ENCODE data around the gene PEX7.

PEX7 gene

DNA sequence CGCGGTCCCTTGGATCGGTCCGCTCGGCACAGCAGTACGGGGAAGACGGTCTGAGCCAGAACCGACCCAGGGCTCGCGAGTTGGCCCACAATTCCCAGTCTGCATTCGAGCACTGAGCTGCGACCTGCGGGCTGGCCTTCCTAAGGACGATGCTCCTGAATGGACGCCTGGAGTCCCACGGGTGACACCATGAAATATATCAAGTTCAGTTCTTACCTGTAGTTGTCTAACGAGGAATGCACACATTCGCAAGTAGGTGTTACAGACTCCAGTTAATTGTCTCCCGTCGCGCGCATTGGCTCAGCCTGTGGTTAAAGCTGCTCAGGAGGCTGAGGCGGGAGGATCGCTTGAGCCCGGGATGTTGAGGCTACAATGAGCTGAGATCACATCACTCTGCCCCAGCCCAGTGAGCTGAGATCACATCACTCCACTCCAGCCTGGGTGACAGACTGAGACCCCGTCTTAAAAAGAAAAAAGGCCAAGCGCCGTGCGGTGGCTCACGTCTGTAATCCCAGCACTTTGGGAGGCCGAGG is 802 bp downstream of the PEX7 start:
- Histone ChIP-seq H3K18ac (ENCODE audit: low read length) (peak overlapping the region; percentile 94), H2BK120ac (ENCODE audit: low read depth, low read length) (no peak overlapping the region), H3K14ac (ENCODE audit: low read length) (peak overlapping the region; percentile 98), H4K8ac (ENCODE audit: low read depth, low read length) (peak overlapping the region; percentile 98), H2BK15ac (ENCODE audit: low read length) (no peak overlapping the region), H3K4me3 (ENCODE audit: low read length in 2 of 2) (peak overlapping the region; percentile 59 to 82), H3K4ac (ENCODE audit: low read length) (no peak overlapping the region), H3K23ac (ENCODE audit: low read depth, low read length, poor library complexity) (peak overlapping the region; percentile 99), H2AFZ (ENCODE audit: low read length) (peak overlapping the region; percentile 91), H3K36me3 (replicated peaks in 1 of 2; ENCODE audit: control insufficient read depth in 2 of 2, insufficient read depth in 2 of 2, low read length in 2 of 2) (peaks cover 2 to 32% of the 10 kb centered on the region in 2 donors), H2BK12ac (ENCODE audit: low read length) (no peak overlapping the region), H3K79me1 (ENCODE audit: low read depth, low read length) (peaks cover 4% of the 10 kb centered on the region), H4K91ac (ENCODE audit: low read depth, low read length, poor library complexity) (no peak overlapping the region), H3K27me3 (ENCODE audit: control insufficient read depth in 3 of 3, insufficient read depth in 3 of 3, low read depth in 1 of 3, low read length in 3 of 3) (peaks cover 0 to 10% (median 0%) of the 10 kb centered on the region in 3 experiments), H2BK5ac (ENCODE audit: low read length) (peak overlapping the region; percentile 53), H2AK5ac (ENCODE audit: low read depth, low read length) (peak overlapping the region; percentile 98), H3K9me3 (replicated peaks in 1 of 2; ENCODE audit: control insufficient read depth in 2 of 2, insufficient read depth in 1 of 2, low read depth in 1 of 2, low read length in 2 of 2) (peaks cover 0 to 1% of the 10 kb centered on the region in 2 donors), H3K9ac (ENCODE audit: low read depth, low read length, poor library complexity) (peak overlapping the region; percentile 95), H3K27ac (replicated peaks; ENCODE audit: low read length) (peak overlapping the region; percentile 27), H3K4me1 (ENCODE audit: control insufficient read depth in 2 of 2, insufficient read depth in 1 of 2, low read depth in 1 of 2, low read length in 2 of 2) (peaks cover 0 to 3% of the 10 kb centered on the region in 2 donors), H3K4me2 (ENCODE audit: insufficient read depth, low read length, poor library complexity, severe bottlenecking) (peak overlapping the region; percentile 67)
- DNase-seq (ENCODE audit: low spot score): no peak
- WGBS, 2 donors (ENCODE audit: extremely low coverage in 2 of 2, insufficient read length in 2 of 2, insufficient replicate concordance in 1 of 2): no CpG with 5 or more reads among the region's 31 CpGs

DNA sequence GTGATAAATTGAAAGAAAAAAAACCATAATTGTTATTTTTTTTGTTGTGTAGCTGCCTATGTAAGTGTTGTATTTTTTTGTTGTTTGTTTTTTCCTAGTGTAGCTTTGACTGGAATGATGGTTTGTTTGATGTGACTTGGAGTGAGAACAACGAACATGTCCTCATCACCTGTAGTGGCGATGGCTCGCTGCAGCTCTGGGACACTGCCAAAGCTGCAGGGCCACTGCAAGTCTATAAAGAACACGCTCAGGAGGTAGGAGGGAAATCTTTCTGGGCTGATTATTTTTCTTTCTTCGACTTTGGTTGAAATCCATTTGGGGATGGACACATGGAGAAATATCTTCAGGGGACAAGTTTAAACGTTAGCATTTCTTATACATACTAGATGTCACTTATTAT is 3.8 kb downstream of the PEX7 start:
- Histone ChIP-seq H3K4me1 (ENCODE audit: control insufficient read depth in 2 of 2, insufficient read depth in 1 of 2, low read depth in 1 of 2, low read length in 2 of 2) (peaks cover 0 to 3% of the 10 kb centered on the region in 2 donors), H3K27me3 (ENCODE audit: control insufficient read depth in 3 of 3, insufficient read depth in 3 of 3, low read depth in 1 of 3, low read length in 3 of 3) (no peaks in the 10 kb centered on the region), H4K91ac (ENCODE audit: low read depth, low read length, poor library complexity) (no peak overlapping the region), H2BK5ac (ENCODE audit: low read length) (no peak overlapping the region), H3K4me3 (ENCODE audit: low read length in 2 of 2) (no peak overlapping the region), H4K8ac (ENCODE audit: low read depth, low read length) (no peak overlapping the region), H3K36me3 (replicated peaks in 1 of 2; ENCODE audit: control insufficient read depth in 2 of 2, insufficient read depth in 2 of 2, low read length in 2 of 2) (peaks cover 5 to 55% of the 10 kb centered on the region in 2 donors), H3K79me1 (ENCODE audit: low read depth, low read length) (peaks cover 4% of the 10 kb centered on the region), H2AFZ (ENCODE audit: low read length) (no peak overlapping the region), H3K14ac (ENCODE audit: low read length) (no peak overlapping the region), H3K9ac (ENCODE audit: low read depth, low read length, poor library complexity) (no peak overlapping the region), H3K18ac (ENCODE audit: low read length) (no peak overlapping the region), H3K23ac (ENCODE audit: low read depth, low read length, poor library complexity) (no peak overlapping the region), H2BK15ac (ENCODE audit: low read length) (no peak overlapping the region), H2AK5ac (ENCODE audit: low read depth, low read length) (no peak overlapping the region), H3K4ac (ENCODE audit: low read length) (no peak overlapping the region), H3K4me2 (ENCODE audit: insufficient read depth, low read length, poor library complexity, severe bottlenecking) (no peak overlapping the region), H2BK120ac (ENCODE audit: low read depth, low read length) (no peak overlapping the region), H2BK12ac (ENCODE audit: low read length) (no peak overlapping the region), H3K9me3 (replicated peaks in 1 of 2; ENCODE audit: control insufficient read depth in 2 of 2, insufficient read depth in 1 of 2, low read depth in 1 of 2, low read length in 2 of 2) (peaks cover 1 to 7% of the 10 kb centered on the region in 2 donors), H3K27ac (replicated peaks; ENCODE audit: low read length) (no peak overlapping the region)
- no CpG with 5 or more reads among the region's 6 CpGs for WGBS, 2 donors (ENCODE audit: extremely low coverage in 2 of 2, insufficient read length in 2 of 2, insufficient replicate concordance in 1 of 2)
- DNase-seq (ENCODE audit: low spot score): no peak

DNA sequence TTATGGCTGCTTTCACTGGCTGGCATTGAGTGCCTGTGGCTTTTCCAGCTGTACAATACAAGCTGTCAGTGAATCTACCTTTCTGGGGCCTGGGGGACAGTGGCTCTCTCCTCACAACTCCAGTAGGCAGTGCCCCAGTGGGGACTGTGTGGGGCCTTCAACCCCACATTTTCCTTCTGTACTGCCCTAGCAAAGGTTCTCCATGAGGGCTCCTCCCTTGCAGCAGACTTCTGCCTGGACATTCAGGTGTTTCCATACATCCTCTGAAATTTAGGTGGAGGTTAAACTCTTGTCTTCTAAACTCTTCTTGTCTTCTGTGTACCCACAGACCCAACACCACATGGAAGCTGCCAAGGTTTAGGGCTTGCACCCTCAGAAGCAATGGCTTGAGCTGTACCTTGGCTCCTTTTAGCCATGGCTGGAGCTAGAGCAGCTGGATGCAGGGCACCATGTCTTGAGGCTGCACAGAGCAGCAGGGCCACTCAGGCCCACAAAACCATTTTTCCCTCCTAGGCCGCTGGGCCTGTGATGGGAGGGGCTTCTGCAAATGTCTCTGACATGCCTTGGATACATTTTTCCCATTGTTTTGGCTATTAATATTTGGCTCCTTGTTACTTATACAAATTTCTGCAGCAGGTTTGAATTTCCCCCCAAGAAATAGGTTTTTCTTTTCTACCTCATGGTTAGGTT is 9.6 kb downstream of the PEX7 start:
- Histone ChIP-seq H2BK12ac (ENCODE audit: low read length) (no peak overlapping the region), H3K18ac (ENCODE audit: low read length) (no peak overlapping the region), H3K79me1 (ENCODE audit: low read depth, low read length) (peaks cover 2% of the 10 kb centered on the region), H2AK5ac (ENCODE audit: low read depth, low read length) (no peak overlapping the region), H3K14ac (ENCODE audit: low read length) (no peak overlapping the region), H4K8ac (ENCODE audit: low read depth, low read length) (no peak overlapping the region), H4K91ac (ENCODE audit: low read depth, low read length, poor library complexity) (no peak overlapping the region), H3K27me3 (ENCODE audit: control insufficient read depth in 3 of 3, insufficient read depth in 3 of 3, low read depth in 1 of 3, low read length in 3 of 3) (no peaks in the 10 kb centered on the region), H3K9me3 (replicated peaks in 1 of 2; ENCODE audit: control insufficient read depth in 2 of 2, insufficient read depth in 1 of 2, low read depth in 1 of 2, low read length in 2 of 2) (peaks cover 5 to 21% of the 10 kb centered on the region in 2 donors), H2BK15ac (ENCODE audit: low read length) (no peak overlapping the region), H3K4ac (ENCODE audit: low read length) (no peak overlapping the region), H3K4me1 (ENCODE audit: control insufficient read depth in 2 of 2, insufficient read depth in 1 of 2, low read depth in 1 of 2, low read length in 2 of 2) (no peaks in the 10 kb centered on the region), H3K23ac (ENCODE audit: low read depth, low read length, poor library complexity) (no peak overlapping the region), H3K4me2 (ENCODE audit: insufficient read depth, low read length, poor library complexity, severe bottlenecking) (no peak overlapping the region), H2BK5ac (ENCODE audit: low read length) (no peak overlapping the region), H3K36me3 (replicated peaks in 1 of 2; ENCODE audit: control insufficient read depth in 2 of 2, insufficient read depth in 2 of 2, low read length in 2 of 2) (peaks cover 10 to 60% of the 10 kb centered on the region in 2 donors), H3K27ac (replicated peaks; ENCODE audit: low read length) (no peak overlapping the region), H2AFZ (ENCODE audit: low read length) (no peak overlapping the region), H3K9ac (ENCODE audit: low read depth, low read length, poor library complexity) (no peak overlapping the region), H2BK120ac (ENCODE audit: low read depth, low read length) (no peak overlapping the region), H3K4me3 (ENCODE audit: low read length in 2 of 2) (no peak overlapping the region)
- DNase-seq (ENCODE audit: low spot score): no peak
- WGBS, 2 donors (ENCODE audit: extremely low coverage in 2 of 2, insufficient read length in 2 of 2, insufficient replicate concordance in 1 of 2): no CpG with 5 or more reads among the region's 1 CpG

DNA sequence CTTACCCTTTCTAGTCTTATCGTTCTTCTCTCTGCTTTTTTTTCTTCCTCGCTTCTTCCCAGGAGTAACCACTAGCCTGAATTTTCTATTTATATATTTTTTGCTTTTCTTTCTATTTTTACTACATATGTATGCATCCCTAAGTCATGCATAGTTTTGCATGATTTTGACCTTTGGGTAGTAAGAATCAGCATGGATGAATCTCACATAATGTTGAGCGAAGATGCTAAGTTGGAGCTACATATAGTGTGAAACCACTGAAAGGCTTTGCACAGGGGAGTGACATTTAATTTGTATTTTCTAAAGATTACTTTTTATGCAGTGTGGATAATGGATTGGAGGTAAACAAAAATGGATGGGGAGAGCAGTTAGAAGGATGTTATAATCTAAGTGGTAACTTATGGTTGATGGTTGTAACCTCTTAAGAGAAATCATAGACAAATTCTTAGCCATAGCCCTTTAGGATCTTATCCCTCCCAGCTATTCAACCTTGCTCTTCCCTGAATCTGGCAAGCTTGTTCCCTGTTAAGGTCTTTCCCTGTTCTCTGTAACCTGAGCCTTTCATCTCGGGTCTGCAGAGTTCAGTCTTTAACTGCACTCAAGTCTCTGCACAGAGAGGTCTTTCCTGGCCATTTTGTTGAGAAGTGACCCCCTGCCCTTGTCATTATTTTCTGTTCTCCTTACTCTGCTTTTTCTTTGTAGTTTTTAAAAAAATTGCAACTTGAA is 18.0 kb downstream of the PEX7 start:
- WGBS, 2 donors (ENCODE audit: extremely low coverage in 2 of 2, insufficient read length in 2 of 2, insufficient replicate concordance in 1 of 2): no CpG with 5 or more reads among the region's 4 CpGs
- H4K8ac ChIP-seq (ENCODE audit: low read depth, low read length): no peak overlapping the region
- no peak overlapping the region for H2BK15ac ChIP-seq (ENCODE audit: low read length)

More for the DNA sequence above, 18.0 kb downstream of the PEX7 start:
- no peak for DNase-seq (ENCODE audit: low spot score)
- Histone ChIP-seq H2BK120ac (ENCODE audit: low read depth, low read length) (no peak overlapping the region), H4K91ac (ENCODE audit: low read depth, low read length, poor library complexity) (no peak overlapping the region), H2AFZ (ENCODE audit: low read length) (no peak overlapping the region), H3K18ac (ENCODE audit: low read length) (no peak overlapping the region), H3K4me1 (ENCODE audit: control insufficient read depth in 2 of 2, insufficient read depth in 1 of 2, low read depth in 1 of 2, low read length in 2 of 2) (peaks cover 0 to 5% of the 10 kb centered on the region in 2 donors), H2BK5ac (ENCODE audit: low read length) (no peak overlapping the region), H3K79me1 (ENCODE audit: low read depth, low read length) (no peaks in the 10 kb centered on the region), H3K9me3 (replicated peaks in 1 of 2; ENCODE audit: control insufficient read depth in 2 of 2, insufficient read depth in 1 of 2, low read depth in 1 of 2, low read length in 2 of 2) (no peaks in the 10 kb centered on the region), H3K27me3 (ENCODE audit: control insufficient read depth in 3 of 3, insufficient read depth in 3 of 3, low read depth in 1 of 3, low read length in 3 of 3) (no peaks in the 10 kb centered on the region), H3K4ac (ENCODE audit: low read length) (no peak overlapping the region), H3K27ac (replicated peaks; ENCODE audit: low read length) (no peak overlapping the region), H3K4me3 (ENCODE audit: low read length in 2 of 2) (no peak overlapping the region), H3K4me2 (ENCODE audit: insufficient read depth, low read length, poor library complexity, severe bottlenecking) (no peak overlapping the region), H3K14ac (ENCODE audit: low read length) (no peak overlapping the region), H2AK5ac (ENCODE audit: low read depth, low read length) (no peak overlapping the region), H2BK12ac (ENCODE audit: low read length) (no peak overlapping the region), H3K9ac (ENCODE audit: low read depth, low read length, poor library complexity) (no peak overlapping the region), H3K36me3 (replicated peaks in 1 of 2; ENCODE audit: control insufficient read depth in 2 of 2, insufficient read depth in 2 of 2, low read length in 2 of 2) (peaks cover 0 to 8% of the 10 kb centered on the region in 2 donors), H3K23ac (ENCODE audit: low read depth, low read length, poor library complexity) (no peak overlapping the region)
